ENCODE measurements around the gene PSME3. TPM values are rescaled to one million over a fixed set of nuclear protein-coding genes. Genes with fewer than 3 reads are reported as not detected.

PSME3 gene
- 10 to 100 TPM; 49.9 to 93.0 (median 61.2) TPM for polyA plus RNA-seq
- long read RNA-seq, donor 1, result 0 reads
- long read RNA-seq, donor 2, partial matches to known transcripts, result 0 of 5 reads
- long read RNA-seq, donor 2, other reads (novel, unspliced or antisense), result 0 of 5 reads
- long read RNA-seq, donor 3, partial matches to known transcripts, result 0 of 3 reads
- long read RNA-seq, donor 3, other reads (novel, unspliced or antisense), result 0 of 3 reads
- long read RNA-seq, donor 4, result 0 reads
- long read RNA-seq, donor 5, partial matches to known transcripts, result 0 of 3 reads
- long read RNA-seq, donor 5, other reads (novel, unspliced or antisense), result 0 of 3 reads
- long read RNA-seq, donor 6, transcript PSME3-210 (11 exons, 998 nt), result major isoform, 15 of 45 reads
- long read RNA-seq, donor 6, partial matches to known transcripts, result 30 of 45 reads
- long read RNA-seq, donor 6, other reads (novel, unspliced or antisense), result 0 of 45 reads
- long read RNA-seq, donor 7, transcript PSME3-210 (11 exons, 998 nt), result major isoform, 24 of 29 reads
- long read RNA-seq, donor 7, partial matches to known transcripts, result 5 of 29 reads
- long read RNA-seq, donor 7, other reads (novel, unspliced or antisense), result 0 of 29 reads
- long read RNA-seq, donor 8, partial matches to known transcripts, result 0 of 1 reads
- long read RNA-seq, donor 8, other reads (novel, unspliced or antisense), result 0 of 1 reads
- long read RNA-seq, donor 9, partial matches to known transcripts, result 0 of 2 reads
- long read RNA-seq, donor 9, other reads (novel, unspliced or antisense), result 0 of 2 reads
- long read RNA-seq, donor 10, transcript PSME3-210 (11 exons, 998 nt), result major isoform, 10 of 10 reads
- long read RNA-seq, donor 10, partial matches to known transcripts, result 0 of 10 reads
- long read RNA-seq, donor 10, other reads (novel, unspliced or antisense), result 0 of 10 reads

DNA sequence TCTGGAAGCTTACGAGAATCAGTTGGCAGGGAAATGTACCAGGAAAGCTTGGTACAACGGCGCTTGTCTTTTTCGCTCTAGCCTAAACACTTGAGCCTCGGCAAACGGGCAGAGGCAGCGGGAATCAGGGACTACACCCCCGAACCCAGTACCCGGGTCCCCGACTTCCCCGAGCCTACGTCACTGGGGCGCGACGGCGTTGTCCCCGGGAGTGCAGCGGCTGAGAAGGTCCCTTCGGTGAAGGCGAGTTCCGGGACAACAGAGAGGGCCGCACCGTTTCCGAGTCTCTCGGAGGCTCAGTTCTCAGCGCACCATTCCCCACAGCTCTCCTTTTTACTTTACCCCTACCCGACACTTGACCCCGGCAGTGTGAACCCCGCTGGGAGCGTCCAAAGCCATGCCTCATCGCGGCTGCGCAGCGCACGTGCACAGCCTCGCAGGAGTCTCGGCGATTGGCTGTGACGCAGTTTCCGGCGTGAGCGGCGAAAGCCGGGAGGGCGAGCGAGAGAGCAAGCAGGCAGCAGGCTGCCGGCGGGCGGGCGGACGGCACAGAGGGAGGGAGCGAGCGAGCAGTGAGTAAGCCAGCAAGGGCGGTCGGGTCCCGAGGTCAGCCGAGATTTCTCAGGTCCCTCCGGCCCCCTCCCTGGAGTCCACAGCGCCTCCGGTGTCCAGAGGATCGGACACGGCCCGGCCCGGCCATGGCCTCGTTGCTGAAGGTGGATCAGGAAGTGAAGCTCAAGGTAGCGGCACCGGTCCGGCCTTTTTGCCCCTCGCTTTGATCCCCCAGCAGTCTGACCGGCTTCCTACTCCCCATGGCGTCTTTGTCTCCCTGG lies at the start of gene PSME3:
PSME3 (plus strand) TSS at position 464 of the 833 bp plus-strand sequence; CDS start at position 699, 235 bp downstream.
- peak; percentile 92 to 97 for DNase-seq
- H3K9me3 ChIP-seq (ENCODE audit: control insufficient read depth in 2 of 2, insufficient read depth in 1 of 2, low read depth in 1 of 2, low read length in 1 of 2), result no peaks in the 10 kb centered on the region
- peaks cover 0 to 14% (median 6%) of the 10 kb centered on the region in 3 donors for H3K4me1 ChIP-seq (ENCODE audit: control insufficient read depth in 3 of 3, insufficient read depth in 2 of 3, low read depth in 1 of 3, low read length in 2 of 3)
- H3K36me3 ChIP-seq (ENCODE audit: control insufficient read depth in 3 of 3, insufficient read depth in 2 of 3, low read depth in 1 of 3, low read length in 3 of 3), result peaks cover 0 to 30% (median 5%) of the 10 kb centered on the region in 3 donors
- FAIRE-seq, result no peak
- H3K27me3 ChIP-seq (ENCODE audit: control insufficient read depth in 3 of 3, insufficient read depth in 3 of 3, low read length in 3 of 3), result no peaks in the 10 kb centered on the region
- H3K27ac ChIP-seq (ENCODE audit: low read depth in 1 of 3, low read length in 2 of 3), result peak within 1 kb of the TSS; percentile 66 to 98 (median 83)
- 0% methylated on average over 66 to 71 of the region's 71 CpGs for WGBS, 3 donors
- H3K4me3 ChIP-seq (ENCODE audit: low read depth in 1 of 3, low read length in 3 of 3), result peak within 1 kb of the TSS; percentile 78 to 84 (median 84)

DNA sequence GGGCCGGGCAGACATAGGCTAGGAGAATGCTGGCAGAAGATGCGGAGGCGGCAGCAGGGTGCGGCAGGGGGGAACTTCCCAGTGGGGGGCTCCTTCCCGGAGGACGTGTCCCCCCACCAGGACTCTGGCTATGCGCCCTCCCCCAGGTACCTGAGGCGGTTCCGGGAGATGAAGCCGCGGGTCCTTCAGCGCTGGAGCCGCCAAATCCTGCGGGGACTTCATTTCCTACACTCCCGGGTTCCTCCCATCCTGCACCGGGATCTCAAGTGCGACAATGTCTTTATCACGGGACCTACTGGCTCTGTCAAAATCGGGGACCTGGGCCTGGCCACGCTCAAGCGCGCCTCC lies 49.4 kb upstream of the PSME3 start:
- Histone ChIP-seq H3K27ac (ENCODE audit: low read depth in 1 of 3, low read length in 2 of 3) (no peak overlapping the region), H3K4me1 (ENCODE audit: control insufficient read depth in 3 of 3, insufficient read depth in 2 of 3, low read depth in 1 of 3, low read length in 2 of 3) (peaks cover 0 to 39% (median 0%) of the 10 kb centered on the region in 3 donors), H3K27me3 (ENCODE audit: control insufficient read depth in 3 of 3, insufficient read depth in 3 of 3, low read length in 3 of 3) (peaks cover 0 to 56% (median 13%) of the 10 kb centered on the region in 3 donors), H3K9me3 (ENCODE audit: control insufficient read depth in 2 of 2, insufficient read depth in 1 of 2, low read depth in 1 of 2, low read length in 1 of 2) (no peaks in the 10 kb centered on the region), H3K36me3 (ENCODE audit: control insufficient read depth in 3 of 3, insufficient read depth in 2 of 3, low read depth in 1 of 3, low read length in 3 of 3) (peaks cover 0 to 70% (median 2%) of the 10 kb centered on the region in 3 donors), H3K4me3 (ENCODE audit: low read depth in 1 of 3, low read length in 3 of 3) (no peak overlapping the region)
- 40 to 84% (median 68%) methylated on average over 22 of the region's 22 CpGs for WGBS, 3 donors
- DNase-seq (no peak), FAIRE-seq (no peak)

GRCh38 chr17:42784409-42784808 lies 48.8 kb upstream of the PSME3 start:
- no peak overlapping the region for H3K27ac ChIP-seq (ENCODE audit: low read depth in 1 of 3, low read length in 2 of 3)
- no peak overlapping the region for H3K4me3 ChIP-seq (ENCODE audit: low read depth in 1 of 3, low read length in 3 of 3)
- H3K9me3 ChIP-seq (ENCODE audit: control insufficient read depth in 2 of 2, insufficient read depth in 1 of 2, low read depth in 1 of 2, low read length in 1 of 2), result no peaks in the 10 kb centered on the region
- no peak for FAIRE-seq
- WGBS, 3 donors, result 46 to 81% (median 68%) methylated on average over 23 to 25 of the region's 25 CpGs
- DNase-seq, result no peak
- H3K4me1 ChIP-seq (ENCODE audit: control insufficient read depth in 3 of 3, insufficient read depth in 2 of 3, low read depth in 1 of 3, low read length in 2 of 3), result peaks cover 0 to 32% (median 0%) of the 10 kb centered on the region in 3 donors
- H3K27me3 ChIP-seq (ENCODE audit: control insufficient read depth in 3 of 3, insufficient read depth in 3 of 3, low read length in 3 of 3), result peaks cover 0 to 56% (median 13%) of the 10 kb centered on the region in 3 donors
- H3K36me3 ChIP-seq (ENCODE audit: control insufficient read depth in 3 of 3, insufficient read depth in 2 of 3, low read depth in 1 of 3, low read length in 3 of 3), result peaks cover 0 to 67% (median 0%) of the 10 kb centered on the region in 3 donors

GRCh38 chr17:42784811-42785592 lies 48.2 kb upstream of the PSME3 start:
- Histone ChIP-seq H3K27me3 (ENCODE audit: control insufficient read depth in 3 of 3, insufficient read depth in 3 of 3, low read length in 3 of 3) (peaks cover 0 to 56% (median 13%) of the 10 kb centered on the region in 3 donors), H3K36me3 (ENCODE audit: control insufficient read depth in 3 of 3, insufficient read depth in 2 of 3, low read depth in 1 of 3, low read length in 3 of 3) (peaks cover 0 to 61% (median 0%) of the 10 kb centered on the region in 3 donors), H3K4me1 (ENCODE audit: control insufficient read depth in 3 of 3, insufficient read depth in 2 of 3, low read depth in 1 of 3, low read length in 2 of 3) (peaks cover 0 to 26% (median 0%) of the 10 kb centered on the region in 3 donors), H3K9me3 (ENCODE audit: control insufficient read depth in 2 of 2, insufficient read depth in 1 of 2, low read depth in 1 of 2, low read length in 1 of 2) (no peaks in the 10 kb centered on the region), H3K4me3 (ENCODE audit: low read depth in 1 of 3, low read length in 3 of 3) (no peak overlapping the region), H3K27ac (ENCODE audit: low read depth in 1 of 3, low read length in 2 of 3) (no peak overlapping the region)
- DNase-seq (no peak), FAIRE-seq (no peak)
- 39 to 86% (median 61%) methylated on average over 46 to 52 of the region's 52 CpGs for WGBS, 3 donors

- WGBS, 3 donors, result 88 to 94% (median 93%) methylated on average over 11 of the region's 11 CpGs
- no peak for DNase-seq
- Histone ChIP-seq H3K27ac (ENCODE audit: low read depth in 1 of 3, low read length in 2 of 3) (no peak overlapping the region), H3K9me3 (ENCODE audit: control insufficient read depth in 2 of 2, insufficient read depth in 1 of 2, low read depth in 1 of 2, low read length in 1 of 2) (no peaks in the 10 kb centered on the region), H3K4me3 (ENCODE audit: low read depth in 1 of 3, low read length in 3 of 3) (no peak overlapping the region), H3K27me3 (ENCODE audit: control insufficient read depth in 3 of 3, insufficient read depth in 3 of 3, low read length in 3 of 3) (peaks cover 0 to 44% (median 10%) of the 10 kb centered on the region in 3 donors), H3K36me3 (ENCODE audit: control insufficient read depth in 3 of 3, insufficient read depth in 2 of 3, low read depth in 1 of 3, low read length in 3 of 3) (peaks cover 0 to 62% (median 0%) of the 10 kb centered on the region in 3 donors), H3K4me1 (ENCODE audit: control insufficient read depth in 3 of 3, insufficient read depth in 2 of 3, low read depth in 1 of 3, low read length in 2 of 3) (peaks cover 0 to 11% (median 0%) of the 10 kb centered on the region in 3 donors)
- FAIRE-seq, result no peak
These were observed 45.9 kb upstream of the PSME3 start for GRCh38 chr17:42787266-42787665.

DNA sequence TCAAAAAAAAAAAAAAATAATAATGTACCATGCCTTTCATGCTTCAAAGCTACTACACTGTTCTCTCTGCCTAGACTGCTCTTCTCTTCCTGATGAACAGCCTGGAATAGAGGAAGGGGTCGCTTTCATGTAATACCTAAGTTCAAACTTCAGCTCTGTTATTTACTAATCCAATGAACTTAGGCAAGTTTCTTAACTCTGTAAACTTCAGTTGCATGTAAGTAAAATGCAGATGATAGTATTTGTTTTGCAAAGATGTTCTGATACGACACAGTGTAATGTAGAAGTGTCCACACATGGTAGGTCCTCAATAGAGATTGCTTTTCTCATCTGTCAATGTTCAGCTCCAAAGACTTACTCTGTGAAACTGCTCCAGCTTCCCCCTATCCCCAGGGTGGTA lies 41.2 kb upstream of the PSME3 start:
- no peak overlapping the region for H3K4me3 ChIP-seq (ENCODE audit: low read depth in 1 of 3, low read length in 3 of 3)
- H3K9me3 ChIP-seq (ENCODE audit: control insufficient read depth in 2 of 2, insufficient read depth in 1 of 2, low read depth in 1 of 2, low read length in 1 of 2), result no peaks in the 10 kb centered on the region
- H3K27ac ChIP-seq (ENCODE audit: low read depth in 1 of 3, low read length in 2 of 3), result no peak overlapping the region
- no peak for FAIRE-seq
- DNase-seq, result no peak
- H3K4me1 ChIP-seq (ENCODE audit: control insufficient read depth in 3 of 3, insufficient read depth in 2 of 3, low read depth in 1 of 3, low read length in 2 of 3), result peaks cover 0 to 16% (median 0%) of the 10 kb centered on the region in 3 donors
- peaks cover 0 to 3% (median 0%) of the 10 kb centered on the region in 3 donors for H3K27me3 ChIP-seq (ENCODE audit: control insufficient read depth in 3 of 3, insufficient read depth in 3 of 3, low read length in 3 of 3)
- WGBS, 3 donors, result 73 to 80% (median 75%) methylated on average over 2 of the region's 2 CpGs
- peaks cover 0 to 60% (median 0%) of the 10 kb centered on the region in 3 donors for H3K36me3 ChIP-seq (ENCODE audit: control insufficient read depth in 3 of 3, insufficient read depth in 2 of 3, low read depth in 1 of 3, low read length in 3 of 3)

GRCh38 chr17:42792545-42792944 lies 40.7 kb upstream of the PSME3 start:
- no peak overlapping the region for H3K27ac ChIP-seq (ENCODE audit: low read depth in 1 of 3, low read length in 2 of 3)
- H3K9me3 ChIP-seq (ENCODE audit: control insufficient read depth in 2 of 2, insufficient read depth in 1 of 2, low read depth in 1 of 2, low read length in 1 of 2), result no peaks in the 10 kb centered on the region
- H3K36me3 ChIP-seq (ENCODE audit: control insufficient read depth in 3 of 3, insufficient read depth in 2 of 3, low read depth in 1 of 3, low read length in 3 of 3), result peaks cover 0 to 56% (median 0%) of the 10 kb centered on the region in 3 donors
- H3K4me1 ChIP-seq (ENCODE audit: control insufficient read depth in 3 of 3, insufficient read depth in 2 of 3, low read depth in 1 of 3, low read length in 2 of 3), result peaks cover 0 to 20% (median 0%) of the 10 kb centered on the region in 3 donors
- no peak overlapping the region for H3K4me3 ChIP-seq (ENCODE audit: low read depth in 1 of 3, low read length in 3 of 3)
- no peak for FAIRE-seq
- no peaks in the 10 kb centered on the region for H3K27me3 ChIP-seq (ENCODE audit: control insufficient read depth in 3 of 3, insufficient read depth in 3 of 3, low read length in 3 of 3)
- WGBS, 3 donors, result 68 to 74% (median 72%) methylated on average over 5 of the region's 5 CpGs
- DNase-seq, result no peak
